A549 (cell line): Measurements from ENCODE around the gene CACNA1C. TPM values are rescaled to one million over a fixed set of nuclear protein-coding genes. Genes with fewer than 3 reads are reported as not detected.

ENCODE experiments used
- ATAC-seq, 2 experiments: fragments of 200-7000 bp in 1 of 2; fragments of >200 bp in 1 of 2; cut with Nextera tagmentation in 1 of 2; cut with Tn5 transposase in 1 of 2; 3 replicates each; pipeline versions ENCODE4 v1.8.0 to v1.9.1; 2018 to 2020; ENCODE audit warnings: mild to moderate bottlenecking in 1 of 2, moderate library complexity in 1 of 2
- CTCF ChIA-PET: fragments of 300-600 bp; sonication (Branson Sonifier 250); formaldehyde crosslinking; extraction: SDS; loops from one replicate; lab custom pipeline; 2021; ENCODE audit warnings: antibody characterized with exemption, inconsistent platforms; lab: Yijun Ruan, JAX
- POLR2A ChIA-PET: fragments of 350-600 bp; formaldehyde crosslinking; extraction: SDS; loops from one replicate; lab custom pipeline; 2021; ENCODE audit warnings: antibody characterized with exemption, inconsistent platforms; lab: Yijun Ruan, JAX
- DNase-seq, 2 experiments: peaks; one replicate each; pipeline versions ENCODE4 v3.0.0 to v3.0.0-alpha.2; 2011 to 2016; ENCODE audit warnings: low read depth in 1 of 2, low spot score in 1 of 2
- FAIRE-seq: peaks from 2 replicates; lab custom pipeline; 2011; peaks lifted over from hg19 to GRCh38; lab: Jason Lieb, UNC
- H3K27ac ChIP-seq, 2 experiments: fragments of >200 bp; sonication (Bioruptor Twin); formaldehyde crosslinking; 3 replicates each; pipeline ENCODE4 v1.5.1; 2016 to 2017
- H3K4me1 ChIP-seq: fragments of >200 bp; sonication (Bioruptor Twin); formaldehyde crosslinking; 3 replicates; pipeline ENCODE4 v1.6.1; 2016
- H3K4me2 ChIP-seq: fragments of >200 bp; sonication (Bioruptor Twin); formaldehyde crosslinking; 3 replicates; pipeline ENCODE4 v1.6.1; 2016
- H3K4me3 ChIP-seq: fragments of >200 bp; sonication (Bioruptor Twin); formaldehyde crosslinking; 3 replicates; pipeline ENCODE4 v1.5.1; 2016
- H3K9me3 ChIP-seq: fragments of >200 bp; sonication (Bioruptor Twin); formaldehyde crosslinking; 3 replicates; pipeline ENCODE4 v1.6.1; 2016
- BHLHE40 ChIP-seq: IDR thresholded peaks from 2 replicates; pipeline ENCODE4 v1.6.1; 2012; ENCODE audit warnings: low read depth, low read length, inconsistent platforms
- CEBPB ChIP-seq, 2 experiments: fragments of >200 bp in 1 of 2; sonication (Bioruptor Twin) in 1 of 2; formaldehyde crosslinking in 1 of 2; IDR thresholded peaks; 2 replicates each; pipeline ENCODE4 v1.6.1; 2012 to 2016
- EHMT2 ChIP-seq: fragments of 200-600 bp; sonication (generic); IDR thresholded peaks from 2 replicates; pipeline ENCODE4 v1.6.1; 2016; ENCODE audit warnings: antibody characterized with exemption, low read depth, mild to moderate bottlenecking, moderate library complexity
- EP300 ChIP-seq, 2 experiments: fragments of >200 bp; sonication (Bioruptor Twin); formaldehyde crosslinking; IDR thresholded peaks; 2 replicates in 1 of 2; 3 replicates in 1 of 2; pipeline ENCODE4 v1.6.1; 2016 to 2017
- HDAC2 ChIP-seq: fragments of 200-600 bp; sonication (generic); IDR thresholded peaks from 2 replicates; pipeline ENCODE4 v1.6.1; 2016
- HEYL ChIP-seq: fragments of 250-450 bp; sonication (Bioruptor Pico); IDR thresholded peaks from 2 replicates; pipeline ENCODE4 v1.8.0; 2021; ENCODE audit warnings: mild to moderate bottlenecking, moderate library complexity
- HOXB5 ChIP-seq: fragments of 250-450 bp; sonication (Bioruptor Pico); IDR thresholded peaks from 2 replicates; pipeline ENCODE4 v1.5.0; 2020; ENCODE audit warnings: mild to moderate bottlenecking, moderate library complexity
- KDM5A ChIP-seq: fragments of 200-600 bp; sonication (generic); IDR thresholded peaks from 2 replicates; pipeline ENCODE4 v1.6.1; 2016; ENCODE audit warnings: antibody characterized with exemption, mild to moderate bottlenecking
- MAFK ChIP-seq: fragments of 450-650 bp; IDR thresholded peaks from 2 replicates; pipeline ENCODE4 v1.6.1; 2014; ENCODE audit not compliant: partially characterized antibody
- NFE2L2 ChIP-seq: fragments of 150-350 bp; conservative IDR thresholded peaks from 2 replicates; pipeline ENCODE4 v1.6.1; 2014; ENCODE audit warnings: low read length
- PHF8 ChIP-seq: fragments of 200-600 bp; sonication (generic); IDR thresholded peaks from 2 replicates; pipeline ENCODE4 v1.6.1; 2016; ENCODE audit warnings: low read depth, mild to moderate bottlenecking, antibody characterized with exemption, moderate library complexity, borderline replicate concordance
- RARB ChIP-seq: fragments of 250-450 bp; sonication (Bioruptor Pico); IDR thresholded peaks from 2 replicates; pipeline ENCODE4 v1.8.0; 2021; ENCODE audit warnings: mild to moderate bottlenecking, moderate library complexity
- RNF2 ChIP-seq: fragments of 200-600 bp; sonication (generic); IDR thresholded peaks from 2 replicates; pipeline ENCODE4 v1.6.1; 2016; ENCODE audit warnings: low read depth, mild to moderate bottlenecking, antibody characterized with exemption, moderate library complexity, borderline replicate concordance
- ZC3H11A ChIP-seq: fragments of 450-650 bp; IDR thresholded peaks from 2 replicates; pipeline ENCODE4 v1.6.1; 2014; ENCODE audit warnings: antibody characterized with exemption, mild to moderate bottlenecking
- WGBS: methylation state at CpG from one replicate; pipeline ENCODE4 v1.1.6; 2017; ENCODE audit errors: missing lambda C conversion rate; 5-methylcytosine and 5-hydroxymethylcytosine counted together
- polyA plus RNA-seq, 4 experiments: library from polyadenylated mRNA; depleted of rRNA in 3 of 4; stranded (reverse); fragments of >200 nt; fragmentation: RNase III in 1 of 4; extraction: RNeasy Plus Mini Kit Qiagen cat#74134 plus additional on column Dnase treatment in 1 of 4; gene quantifications; 2 replicates in 3 of 4; 3 replicates in 1 of 4; pipeline ENCODE4 v1.2.3, GENCODE V29; 2011 to 2017
- TF ChIP-seq, protein P1 (sequence below): fragments of 450-650 bp; IDR thresholded peaks from 2 replicates; pipeline ENCODE4 v1.6.1; 2014; ENCODE audit warnings: antibody characterized with exemption
- TF ChIP-seq, protein P2 (sequence below): fragments of 250-450 bp; sonication (Bioruptor Pico); IDR thresholded peaks from 2 replicates; pipeline ENCODE4 v1.5.0; 2020; ENCODE audit warnings: low read depth, mild to moderate bottlenecking, moderate library complexity
- TF ChIP-seq, protein P3 (sequence below): fragments of 200-600 bp; sonication (generic); IDR thresholded peaks from 2 replicates; pipeline ENCODE4 v1.6.1; 2016; ENCODE audit warnings: antibody characterized with exemption, mild to moderate bottlenecking, moderate library complexity
- TF ChIP-seq, protein P4 (sequence below): IDR thresholded peaks from 2 replicates; pipeline ENCODE4 v1.6.1; 2012

The CACNA1C gene
- polyA plus RNA-seq, 2 of the 4 experiments (the other 2 are of a cell fraction) = not detected

DNA sequence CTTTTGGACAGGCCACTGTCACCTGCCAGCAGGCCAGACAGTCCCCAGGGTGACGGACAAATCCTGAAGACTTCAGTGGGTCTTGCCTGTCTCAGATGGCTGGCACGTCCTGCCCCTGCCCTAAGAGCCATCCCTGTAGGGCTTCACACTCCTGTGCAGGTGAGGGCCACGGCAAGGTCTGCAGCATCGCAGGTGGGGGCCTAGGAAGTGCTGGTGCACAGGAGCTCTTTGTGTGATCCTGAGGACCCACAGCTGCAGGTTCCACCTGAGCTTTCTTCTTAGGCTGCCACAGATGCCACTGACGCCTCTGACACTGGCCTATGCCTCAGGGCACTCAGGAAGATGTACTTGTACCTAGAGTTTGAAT lies 633.5 kb downstream of the CACNA1C start (continued):
- TF ChIP-seq, protein P1, sequence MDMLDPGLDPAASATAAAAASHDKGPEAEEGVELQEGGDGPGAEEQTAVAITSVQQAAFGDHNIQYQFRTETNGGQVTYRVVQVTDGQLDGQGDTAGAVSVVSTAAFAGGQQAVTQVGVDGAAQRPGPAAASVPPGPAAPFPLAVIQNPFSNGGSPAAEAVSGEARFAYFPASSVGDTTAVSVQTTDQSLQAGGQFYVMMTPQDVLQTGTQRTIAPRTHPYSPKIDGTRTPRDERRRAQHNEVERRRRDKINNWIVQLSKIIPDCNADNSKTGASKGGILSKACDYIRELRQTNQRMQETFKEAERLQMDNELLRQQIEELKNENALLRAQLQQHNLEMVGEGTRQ = no peak
- no peak for TF ChIP-seq ZC3H11A
- TF ChIP-seq HOXB5 = no peak

DNA sequence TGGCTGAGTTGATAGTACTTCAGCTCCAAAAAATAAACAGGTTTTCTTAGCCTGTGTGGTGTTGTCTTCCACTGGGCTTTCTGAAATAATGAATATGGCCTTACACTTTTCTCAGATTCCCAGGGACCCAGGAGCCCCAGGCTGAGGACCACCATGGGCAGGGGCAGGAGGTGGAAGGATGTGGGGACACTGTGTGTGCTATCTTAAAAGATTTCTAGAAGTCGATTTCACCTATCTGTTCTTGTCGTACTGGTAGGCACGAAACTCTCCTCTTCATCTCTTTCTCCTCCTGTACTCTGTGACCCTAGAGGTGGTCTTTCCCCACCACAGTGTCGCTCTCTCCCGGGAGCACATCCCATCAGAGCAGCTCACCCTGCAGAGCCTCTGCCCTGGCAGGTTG lies 634.3 kb downstream of the CACNA1C start:
- no peak overlapping the region for H3K4me3 ChIP-seq
- WGBS = 26% methylated on average over 5 of the region's 5 CpGs
- H3K27ac ChIP-seq = no peak overlapping the region
- ChIA-PET POLR2A (no interaction called here), CTCF (interaction anchor here (1.8 kb wide), 1 partner anchor 97 kb away, joined by 5 read pairs; no protein-coding TSS in a partner anchor)
- ATAC-seq (no peak), FAIRE-seq (no peak), DNase-seq (no peak)
- no peak overlapping the region for H3K4me2 ChIP-seq
- TF ChIP-seq MAFK (no peak), ZC3H11A (no peak), EHMT2 (no peak), HDAC2 (no peak), RARB (no peak), BHLHE40 (no peak), HEYL (no peak), NFE2L2 (no peak), EP300 (IDR thresholded peaks at IDR 0.05) (no peak), PHF8 (no peak), CEBPB (IDR thresholded peaks at IDR 0.05) (no peak)
- TF ChIP-seq, protein P2, sequence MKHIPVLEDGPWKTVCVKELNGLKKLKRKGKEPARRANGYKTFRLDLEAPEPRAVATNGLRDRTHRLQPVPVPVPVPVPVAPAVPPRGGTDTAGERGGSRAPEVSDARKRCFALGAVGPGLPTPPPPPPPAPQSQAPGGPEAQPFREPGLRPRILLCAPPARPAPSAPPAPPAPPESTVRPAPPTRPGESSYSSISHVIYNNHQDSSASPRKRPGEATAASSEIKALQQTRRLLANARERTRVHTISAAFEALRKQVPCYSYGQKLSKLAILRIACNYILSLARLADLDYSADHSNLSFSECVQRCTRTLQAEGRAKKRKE (CRISPR knock-in tag) = no peak
- TF ChIP-seq, protein P3, sequence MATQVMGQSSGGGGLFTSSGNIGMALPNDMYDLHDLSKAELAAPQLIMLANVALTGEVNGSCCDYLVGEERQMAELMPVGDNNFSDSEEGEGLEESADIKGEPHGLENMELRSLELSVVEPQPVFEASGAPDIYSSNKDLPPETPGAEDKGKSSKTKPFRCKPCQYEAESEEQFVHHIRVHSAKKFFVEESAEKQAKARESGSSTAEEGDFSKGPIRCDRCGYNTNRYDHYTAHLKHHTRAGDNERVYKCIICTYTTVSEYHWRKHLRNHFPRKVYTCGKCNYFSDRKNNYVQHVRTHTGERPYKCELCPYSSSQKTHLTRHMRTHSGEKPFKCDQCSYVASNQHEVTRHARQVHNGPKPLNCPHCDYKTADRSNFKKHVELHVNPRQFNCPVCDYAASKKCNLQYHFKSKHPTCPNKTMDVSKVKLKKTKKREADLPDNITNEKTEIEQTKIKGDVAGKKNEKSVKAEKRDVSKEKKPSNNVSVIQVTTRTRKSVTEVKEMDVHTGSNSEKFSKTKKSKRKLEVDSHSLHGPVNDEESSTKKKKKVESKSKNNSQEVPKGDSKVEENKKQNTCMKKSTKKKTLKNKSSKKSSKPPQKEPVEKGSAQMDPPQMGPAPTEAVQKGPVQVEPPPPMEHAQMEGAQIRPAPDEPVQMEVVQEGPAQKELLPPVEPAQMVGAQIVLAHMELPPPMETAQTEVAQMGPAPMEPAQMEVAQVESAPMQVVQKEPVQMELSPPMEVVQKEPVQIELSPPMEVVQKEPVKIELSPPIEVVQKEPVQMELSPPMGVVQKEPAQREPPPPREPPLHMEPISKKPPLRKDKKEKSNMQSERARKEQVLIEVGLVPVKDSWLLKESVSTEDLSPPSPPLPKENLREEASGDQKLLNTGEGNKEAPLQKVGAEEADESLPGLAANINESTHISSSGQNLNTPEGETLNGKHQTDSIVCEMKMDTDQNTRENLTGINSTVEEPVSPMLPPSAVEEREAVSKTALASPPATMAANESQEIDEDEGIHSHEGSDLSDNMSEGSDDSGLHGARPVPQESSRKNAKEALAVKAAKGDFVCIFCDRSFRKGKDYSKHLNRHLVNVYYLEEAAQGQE = no peak
- H3K4me1 ChIP-seq = peaks cover 7% of the 10 kb centered on the region; the same call in 1 of the 3 replicates
- no peaks in the 10 kb centered on the region for H3K9me3 ChIP-seq

DNA sequence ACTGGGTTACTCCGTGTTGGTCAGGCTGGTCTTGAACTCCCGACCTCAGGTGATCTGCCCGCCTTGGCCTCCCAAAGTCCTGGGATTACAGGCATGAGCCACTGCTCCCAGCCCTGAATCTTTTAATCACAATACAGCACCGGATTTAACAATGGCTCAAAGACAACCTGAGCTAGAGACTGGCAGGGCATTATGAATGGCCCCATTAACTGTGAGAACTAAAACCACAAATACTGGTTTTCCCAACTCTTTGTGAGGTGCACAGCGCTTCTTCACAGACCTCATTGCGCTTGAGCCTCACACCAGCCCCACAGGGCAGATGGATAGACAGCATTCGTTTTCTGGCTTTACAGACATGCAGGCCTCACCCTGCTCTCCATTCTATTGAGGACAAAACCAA lies 634.9 kb downstream of the CACNA1C start:
- Histone ChIP-seq H3K4me3 (no peak overlapping the region), H3K4me1 (peaks cover 7% of the 10 kb centered on the region; the same call in 1 of the 3 replicates), H3K27ac (no peak overlapping the region), H3K9me3 (no peaks in the 10 kb centered on the region), H3K4me2 (no peak overlapping the region)
- DNase-seq (no peak), ATAC-seq (no peak), FAIRE-seq (no peak)
- 32% methylated on average over 7 of the region's 7 CpGs for WGBS
- ChIA-PET CTCF (interaction anchor here (0.7 to 1.8 kb wide), 2 partner anchors 96 to 402 kb away, joined by 4 to 5 read pairs; no protein-coding TSS in a partner anchor), POLR2A (no interaction called here)
- TF ChIP-seq RNF2 (no peak), KDM5A (no peak)
- TF ChIP-seq, protein P4, sequence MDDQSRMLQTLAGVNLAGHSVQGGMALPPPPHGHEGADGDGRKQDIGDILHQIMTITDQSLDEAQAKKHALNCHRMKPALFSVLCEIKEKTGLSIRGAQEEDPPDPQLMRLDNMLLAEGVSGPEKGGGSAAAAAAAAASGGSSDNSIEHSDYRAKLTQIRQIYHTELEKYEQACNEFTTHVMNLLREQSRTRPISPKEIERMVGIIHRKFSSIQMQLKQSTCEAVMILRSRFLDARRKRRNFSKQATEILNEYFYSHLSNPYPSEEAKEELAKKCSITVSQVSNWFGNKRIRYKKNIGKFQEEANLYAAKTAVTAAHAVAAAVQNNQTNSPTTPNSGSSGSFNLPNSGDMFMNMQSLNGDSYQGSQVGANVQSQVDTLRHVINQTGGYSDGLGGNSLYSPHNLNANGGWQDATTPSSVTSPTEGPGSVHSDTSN = no peak
